Astrocyte (in vitro differentiated cells and primary cell): ENCODE data around the gene HNRNPM. TPM values are rescaled to one million over a fixed set of nuclear protein-coding genes. Genes with fewer than 3 reads are reported as not detected.
A peak's percentile ranks its signal among the peaks of the same experiment; 100 is the strongest.

ENCODE experiments used
- DNase-seq: peaks from one replicate; pipeline ENCODE4 v3.0.0-alpha.2; 2010; ENCODE audit warnings: low read depth
- FAIRE-seq: peaks from 2 replicates; lab custom pipeline; 2011; peaks lifted over from hg19 to GRCh38; lab: Jason Lieb, UNC
- H2AFZ ChIP-seq: 2 replicates; pipeline ENCODE4 v1.6.0; 2012; ENCODE audit warnings: low read depth, low read length, inconsistent platforms
- H3K27ac ChIP-seq: 2 replicates; pipeline ENCODE4 v1.5.1; 2011; ENCODE audit warnings: low read depth, low read length, inconsistent platforms
- H3K27me3 ChIP-seq: 2 replicates; pipeline ENCODE4 v1.6.0; 2011; ENCODE audit warnings: low read length, inconsistent platforms; ENCODE audit not compliant: insufficient read depth
- H3K36me3 ChIP-seq: 2 replicates; pipeline ENCODE4 v1.5.1; 2011; ENCODE audit warnings: low read length, inconsistent platforms; ENCODE audit not compliant: insufficient read depth
- H3K4me1 ChIP-seq: 2 replicates; pipeline ENCODE4 v1.5.1; 2011; ENCODE audit warnings: low read length, inconsistent platforms; ENCODE audit not compliant: insufficient read depth
- H3K4me2 ChIP-seq: 2 replicates; pipeline ENCODE4 v1.6.0; 2012; ENCODE audit warnings: low read length, inconsistent platforms
- H3K4me3 ChIP-seq: 2 replicates; pipeline ENCODE4 v1.5.1; 2011; ENCODE audit warnings: low read depth, mild to moderate bottlenecking, low read length, inconsistent platforms; ENCODE audit not compliant: insufficient read depth
- H3K79me2 ChIP-seq: 2 replicates; pipeline ENCODE4 v1.6.0; 2012; ENCODE audit warnings: mild to moderate bottlenecking, low read length, inconsistent platforms; ENCODE audit not compliant: insufficient read depth
- H3K9ac ChIP-seq: 2 replicates; pipeline ENCODE4 v1.6.0; 2012; ENCODE audit warnings: mild to moderate bottlenecking, low read length, inconsistent platforms
- H3K9me3 ChIP-seq: 2 replicates; pipeline ENCODE4 v1.5.1; 2012; ENCODE audit warnings: low read depth, mild to moderate bottlenecking, low read length, inconsistent platforms; ENCODE audit not compliant: insufficient read depth
- H4K20me1 ChIP-seq: 2 replicates; pipeline ENCODE4 v1.6.0; 2012; ENCODE audit warnings: low read length, inconsistent platforms; ENCODE audit not compliant: insufficient read depth
- H3K27ac Mint-ChIP-seq: one replicate; pipeline ENCODE4 v1.8.0; 2021; ENCODE audit warnings: mild to moderate bottlenecking, mixed read lengths; ENCODE audit not compliant: unreplicated experiment
- H3K27me3 Mint-ChIP-seq: one replicate; pipeline ENCODE4 v1.8.0; 2021; ENCODE audit warnings: low read depth, mixed read lengths; ENCODE audit not compliant: unreplicated experiment
- H3K36me3 Mint-ChIP-seq: one replicate; pipeline ENCODE4 v1.8.0; 2021; ENCODE audit warnings: low read depth, mixed read lengths; ENCODE audit not compliant: unreplicated experiment
- H3K4me1 Mint-ChIP-seq: one replicate; pipeline ENCODE4 v1.8.0; 2021; ENCODE audit warnings: low read depth, mixed read lengths; ENCODE audit not compliant: unreplicated experiment
- H3K4me3 Mint-ChIP-seq: one replicate; pipeline ENCODE4 v1.8.0; 2021; ENCODE audit warnings: mild to moderate bottlenecking, moderate library complexity, mixed read lengths; ENCODE audit not compliant: unreplicated experiment
- H3K9me3 Mint-ChIP-seq: one replicate; pipeline ENCODE4 v1.8.0; 2021; ENCODE audit warnings: mild to moderate bottlenecking, mixed read lengths; ENCODE audit not compliant: unreplicated experiment
- EZH2 ChIP-seq: IDR thresholded peaks from 2 replicates; pipeline ENCODE4 v1.6.1; 2012; ENCODE audit warnings: mild to moderate bottlenecking, low read length, inconsistent platforms; ENCODE audit not compliant: insufficient read depth
- total RNA-seq: library from RNA; stranded (reverse); gene quantifications from 2 replicates; pipeline ENCODE4 v1.2.1, GENCODE V29; 2021
- TF ChIP-seq, protein P1 (sequence below): IDR thresholded peaks from 2 replicates; pipeline ENCODE4 v1.5.1; 2011; ENCODE audit warnings: low read depth, mild to moderate bottlenecking, inconsistent platforms, low read length, moderate library complexity; ENCODE audit not compliant: insufficient read depth

Gene HNRNPM
- total RNA-seq, 1 donor from 2014 or later, result 172 TPM

GRCh38 chr19:8501516-8501915 is 56.7 kb downstream of the HNRNPM start:
- no peak overlapping the region for H3K27ac ChIP-seq
- H3K4me1 ChIP-seq, result peaks cover 3% of the 10 kb centered on the region
- no peaks in the 10 kb centered on the region for H3K27me3 ChIP-seq
- Mint-ChIP-seq H3K4me1 (peaks cover 6% of the 10 kb centered on the region), H3K4me3 (peak overlapping the region; percentile 1), H3K36me3 (no peaks in the 10 kb centered on the region), H3K9me3 (peaks cover 2% of the 10 kb centered on the region), H3K27ac (no peak overlapping the region), H3K27me3 (peaks cover 10% of the 10 kb centered on the region)
- no peaks in the 10 kb centered on the region for H3K9me3 ChIP-seq
- H2AFZ ChIP-seq, result no peak overlapping the region
- DNase-seq (no peak), FAIRE-seq (no peak)
- TF ChIP-seq EZH2, result no peak
- TF ChIP-seq, protein P1, sequence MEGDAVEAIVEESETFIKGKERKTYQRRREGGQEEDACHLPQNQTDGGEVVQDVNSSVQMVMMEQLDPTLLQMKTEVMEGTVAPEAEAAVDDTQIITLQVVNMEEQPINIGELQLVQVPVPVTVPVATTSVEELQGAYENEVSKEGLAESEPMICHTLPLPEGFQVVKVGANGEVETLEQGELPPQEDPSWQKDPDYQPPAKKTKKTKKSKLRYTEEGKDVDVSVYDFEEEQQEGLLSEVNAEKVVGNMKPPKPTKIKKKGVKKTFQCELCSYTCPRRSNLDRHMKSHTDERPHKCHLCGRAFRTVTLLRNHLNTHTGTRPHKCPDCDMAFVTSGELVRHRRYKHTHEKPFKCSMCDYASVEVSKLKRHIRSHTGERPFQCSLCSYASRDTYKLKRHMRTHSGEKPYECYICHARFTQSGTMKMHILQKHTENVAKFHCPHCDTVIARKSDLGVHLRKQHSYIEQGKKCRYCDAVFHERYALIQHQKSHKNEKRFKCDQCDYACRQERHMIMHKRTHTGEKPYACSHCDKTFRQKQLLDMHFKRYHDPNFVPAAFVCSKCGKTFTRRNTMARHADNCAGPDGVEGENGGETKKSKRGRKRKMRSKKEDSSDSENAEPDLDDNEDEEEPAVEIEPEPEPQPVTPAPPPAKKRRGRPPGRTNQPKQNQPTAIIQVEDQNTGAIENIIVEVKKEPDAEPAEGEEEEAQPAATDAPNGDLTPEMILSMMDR, result no peak
- no peak overlapping the region for H3K4me2 ChIP-seq
- H4K20me1 ChIP-seq, result no peaks in the 10 kb centered on the region
- H3K9ac ChIP-seq, result no peak overlapping the region
- H3K36me3 ChIP-seq, result no peaks in the 10 kb centered on the region
- H3K4me3 ChIP-seq, result no peak overlapping the region
- no peaks in the 10 kb centered on the region for H3K79me2 ChIP-seq

DNA sequence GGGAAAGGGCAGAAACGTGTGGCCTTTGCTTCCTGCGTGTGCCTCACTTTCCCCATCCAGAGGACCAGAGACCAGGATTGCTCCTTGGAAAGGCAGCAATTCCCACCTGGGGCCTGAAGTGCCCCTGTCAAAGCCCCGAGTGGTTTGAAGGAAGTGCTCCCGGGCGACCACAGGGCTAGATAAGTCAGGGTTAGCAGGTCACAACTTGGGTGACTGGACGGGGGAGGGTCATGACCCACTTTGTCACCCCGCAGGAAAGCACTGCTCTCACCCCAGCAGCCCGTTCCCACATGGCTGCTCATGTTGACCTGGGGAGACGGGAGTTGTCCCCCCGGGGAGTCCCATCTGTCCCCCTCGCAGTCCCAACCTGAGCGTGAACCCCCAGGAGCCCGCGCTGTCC is 57.2 kb downstream of the HNRNPM start:
- Histone ChIP-seq H2AFZ (no peak overlapping the region), H3K27ac (no peak overlapping the region), H3K79me2 (no peaks in the 10 kb centered on the region), H3K4me3 (no peak overlapping the region), H4K20me1 (no peaks in the 10 kb centered on the region), H3K4me1 (peaks cover 3% of the 10 kb centered on the region), H3K9me3 (no peaks in the 10 kb centered on the region), H3K36me3 (no peaks in the 10 kb centered on the region), H3K27me3 (no peaks in the 10 kb centered on the region), H3K9ac (no peak overlapping the region), H3K4me2 (no peak overlapping the region)
- FAIRE-seq (no peak), DNase-seq (no peak)
- peaks cover 10% of the 10 kb centered on the region for H3K27me3 Mint-ChIP-seq
- TF ChIP-seq, protein P1, result no peak
- TF ChIP-seq EZH2, result no peak
- no peak overlapping the region for H3K27ac Mint-ChIP-seq
- H3K9me3 Mint-ChIP-seq, result peaks cover 2% of the 10 kb centered on the region
- H3K36me3 Mint-ChIP-seq, result no peaks in the 10 kb centered on the region
- peaks cover 6% of the 10 kb centered on the region for H3K4me1 Mint-ChIP-seq
- no peak overlapping the region for H3K4me3 Mint-ChIP-seq

DNA sequence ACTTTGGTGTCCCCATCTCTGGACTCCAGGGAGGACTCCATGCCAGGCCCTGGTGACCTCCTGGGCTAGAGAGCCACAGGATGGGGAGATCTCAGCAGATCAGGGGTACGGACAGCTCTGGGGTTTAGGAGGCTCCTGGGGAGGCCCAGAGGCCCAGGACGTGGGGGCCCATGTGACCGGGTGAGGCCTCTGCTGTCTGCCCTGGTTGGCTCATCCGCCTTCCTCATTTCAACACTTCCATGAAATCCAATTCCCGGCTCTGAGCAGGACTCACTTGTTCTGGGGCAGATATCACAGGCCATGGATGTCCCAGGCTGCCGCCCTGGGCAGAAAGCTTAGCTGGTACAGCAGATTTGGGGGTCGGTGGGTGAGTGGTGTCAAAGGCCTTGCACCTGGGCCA is 58.7 kb downstream of the HNRNPM start:
- Mint-ChIP-seq H3K27me3 (peaks cover 10% of the 10 kb centered on the region), H3K4me3 (no peak overlapping the region), H3K36me3 (no peaks in the 10 kb centered on the region), H3K4me1 (peaks cover 6% of the 10 kb centered on the region), H3K27ac (no peak overlapping the region), H3K9me3 (peaks cover 2% of the 10 kb centered on the region)
- Histone ChIP-seq H2AFZ (no peak overlapping the region), H3K9ac (no peak overlapping the region), H3K4me3 (no peak overlapping the region), H3K27me3 (no peaks in the 10 kb centered on the region), H4K20me1 (no peaks in the 10 kb centered on the region), H3K79me2 (no peaks in the 10 kb centered on the region), H3K36me3 (no peaks in the 10 kb centered on the region), H3K4me1 (peaks cover 3% of the 10 kb centered on the region), H3K9me3 (no peaks in the 10 kb centered on the region), H3K27ac (no peak overlapping the region), H3K4me2 (no peak overlapping the region)
- FAIRE-seq (no peak), DNase-seq (no peak)
- TF ChIP-seq, protein P1, result no peak
- no peak for TF ChIP-seq EZH2
